Hepatocyte (in vitro differentiated cells): ENCODE measurements around the gene CES5A. TPM values are rescaled to one million over a fixed set of nuclear protein-coding genes. Genes with fewer than 3 reads are reported as not detected.
"Not testable (repeated sequence)": the region's sequence is repeated elsewhere in the genome, so short reads cannot be mapped to it uniquely, and the experiment has no call there.

Experiments used
- DNase-seq: peaks from one replicate; pipeline ENCODE4 v3.0.0-alpha.2; 2016; ENCODE audit warnings: low spot score
- H2AFZ ChIP-seq: fragments of 200-600 bp; sonication (generic); 2 replicates; pipeline ENCODE4 v1.6.0; 2016; ENCODE audit warnings: antibody characterized with exemption, mild to moderate bottlenecking
- H3K27ac ChIP-seq: fragments of 200-600 bp; sonication (generic); 2 replicates; pipeline ENCODE4 v1.5.1; 2016; ENCODE audit warnings: mild to moderate bottlenecking
- H3K27me3 ChIP-seq: fragments of 200-600 bp; sonication (generic); 2 replicates; pipeline ENCODE4 v1.6.1; 2016
- H3K36me3 ChIP-seq: fragments of 200-600 bp; sonication (generic); replicated peaks from 2 replicates; pipeline ENCODE4 v1.5.1; 2016; ENCODE audit warnings: low read depth; ENCODE audit not compliant: insufficient read depth
- H3K4me1 ChIP-seq: fragments of 200-600 bp; sonication (generic); 2 replicates; pipeline ENCODE4 v1.5.1; 2016; ENCODE audit warnings: mild to moderate bottlenecking, moderate library complexity; ENCODE audit not compliant: insufficient read depth
- H3K4me2 ChIP-seq: fragments of 200-600 bp; sonication (generic); 2 replicates; pipeline ENCODE4 v1.6.0; 2016
- H3K4me3 ChIP-seq: fragments of 200-600 bp; sonication (generic); 2 replicates; pipeline ENCODE4 v1.5.1; 2016; ENCODE audit warnings: mild to moderate bottlenecking
- H3K79me2 ChIP-seq: fragments of 200-600 bp; sonication (generic); 2 replicates; pipeline ENCODE4 v1.6.0; 2017; ENCODE audit warnings: mild to moderate bottlenecking
- H3K9me2 ChIP-seq: fragments of 200-600 bp; sonication (generic); replicated peaks from 2 replicates; pipeline ENCODE4 v1.6.0; 2017; ENCODE audit warnings: mild to moderate bottlenecking; ENCODE audit not compliant: insufficient read depth
- H3K9me3 ChIP-seq: fragments of 200-600 bp; sonication (generic); 2 replicates; pipeline ENCODE4 v1.5.1; 2016; ENCODE audit warnings: low read depth, mild to moderate bottlenecking
- H4K20me1 ChIP-seq: fragments of 200-600 bp; sonication (generic); 2 replicates; pipeline ENCODE4 v1.6.0; 2016; ENCODE audit warnings: mild to moderate bottlenecking; ENCODE audit not compliant: insufficient read depth, poor library complexity, severe bottlenecking
- EZH2 ChIP-seq: fragments of 200-600 bp; sonication (generic); IDR thresholded peaks from 2 replicates; pipeline ENCODE4 v1.6.1; 2016; ENCODE audit warnings: antibody characterized with exemption, mild to moderate bottlenecking, borderline replicate concordance
- EZH2phosphoT487 ChIP-seq: fragments of 200-600 bp; sonication (generic); IDR thresholded peaks from one replicate; pipeline ENCODE4 v1.6.1; 2018; ENCODE audit warnings: antibody characterized with exemption, mild to moderate bottlenecking, low read depth, moderate library complexity; ENCODE audit not compliant: unreplicated experiment, severe bottlenecking
- WGBS: methylation state at CpG from one replicate; pipeline ENCODE4 v1.1.6; 2016; ENCODE audit warnings: low lambda C conversion rate; ENCODE audit errors: missing lambda C conversion rate; 5-methylcytosine and 5-hydroxymethylcytosine counted together
- polyA plus RNA-seq: library from polyadenylated mRNA; unstranded; fragments of >200 nt; fragmentation: Nextera tagmentation; extraction: Ambion mirVana; gene quantifications from 2 replicates; pipeline ENCODE4 v1.2.1, GENCODE V29; 2016
- total RNA-seq: library from RNA; depleted of rRNA; stranded (reverse); fragments of >200 nt; gene quantifications from 2 replicates; pipeline ENCODE4 v1.2.3, GENCODE V29; 2014
- TF ChIP-seq, protein P1 (sequence below): fragments of 200-600 bp; sonication (generic); IDR thresholded peaks from 2 replicates; pipeline ENCODE4 v1.5.1; 2016; ENCODE audit warnings: antibody characterized with exemption, mild to moderate bottlenecking; ENCODE audit not compliant: poor library complexity

The CES5A gene
- total and polyA plus RNA-seq, 2 experiments from 2014 or later, result not detected

- DNase-seq, result no peak
- no peak overlapping the region for H3K4me2 ChIP-seq
- H3K9me2 ChIP-seq, result no peaks in the 10 kb centered on the region
- no peaks in the 10 kb centered on the region for H3K27me3 ChIP-seq
- no peaks in the 10 kb centered on the region for H3K36me3 ChIP-seq
- no peak overlapping the region for H3K27ac ChIP-seq
- no peaks in the 10 kb centered on the region for H3K4me1 ChIP-seq
- no peak for TF ChIP-seq EZH2phosphoT487
- TF ChIP-seq EZH2, result no peak
- TF ChIP-seq, protein P1, sequence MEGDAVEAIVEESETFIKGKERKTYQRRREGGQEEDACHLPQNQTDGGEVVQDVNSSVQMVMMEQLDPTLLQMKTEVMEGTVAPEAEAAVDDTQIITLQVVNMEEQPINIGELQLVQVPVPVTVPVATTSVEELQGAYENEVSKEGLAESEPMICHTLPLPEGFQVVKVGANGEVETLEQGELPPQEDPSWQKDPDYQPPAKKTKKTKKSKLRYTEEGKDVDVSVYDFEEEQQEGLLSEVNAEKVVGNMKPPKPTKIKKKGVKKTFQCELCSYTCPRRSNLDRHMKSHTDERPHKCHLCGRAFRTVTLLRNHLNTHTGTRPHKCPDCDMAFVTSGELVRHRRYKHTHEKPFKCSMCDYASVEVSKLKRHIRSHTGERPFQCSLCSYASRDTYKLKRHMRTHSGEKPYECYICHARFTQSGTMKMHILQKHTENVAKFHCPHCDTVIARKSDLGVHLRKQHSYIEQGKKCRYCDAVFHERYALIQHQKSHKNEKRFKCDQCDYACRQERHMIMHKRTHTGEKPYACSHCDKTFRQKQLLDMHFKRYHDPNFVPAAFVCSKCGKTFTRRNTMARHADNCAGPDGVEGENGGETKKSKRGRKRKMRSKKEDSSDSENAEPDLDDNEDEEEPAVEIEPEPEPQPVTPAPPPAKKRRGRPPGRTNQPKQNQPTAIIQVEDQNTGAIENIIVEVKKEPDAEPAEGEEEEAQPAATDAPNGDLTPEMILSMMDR, result no peak
- H4K20me1 ChIP-seq, result no peaks in the 10 kb centered on the region
- WGBS, result 67% methylated on average over 4 of the region's 4 CpGs
- no peak overlapping the region for H3K4me3 ChIP-seq
- H3K79me2 ChIP-seq, result no peaks in the 10 kb centered on the region
- no peak overlapping the region for H2AFZ ChIP-seq
- H3K9me3 ChIP-seq, result no peaks in the 10 kb centered on the region
Observed at GRCh38 chr16:55815320-55815719, 59.9 kb downstream of the CES5A start.

- not testable (repeated sequence) for H4K20me1 ChIP-seq, H3K4me2 ChIP-seq, H3K9me3 ChIP-seq, H3K27me3 ChIP-seq, H3K36me3 ChIP-seq, H3K4me1 ChIP-seq, H3K9me2 ChIP-seq, H3K79me2 ChIP-seq, H3K4me3 ChIP-seq, H2AFZ ChIP-seq, DNase-seq, H3K27ac ChIP-seq
- WGBS, result 35% methylated on average over 2 of the region's 2 CpGs
Observed at GRCh38 chr16:55814174-55814573, 61.0 kb downstream of the CES5A start.

GRCh38 chr16:55813730-55814129 is 61.4 kb downstream of the CES5A start:
- not testable (repeated sequence) for H4K20me1 ChIP-seq, H3K27ac ChIP-seq, H3K27me3 ChIP-seq, H3K9me2 ChIP-seq, H3K79me2 ChIP-seq, H3K4me1 ChIP-seq, H3K4me2 ChIP-seq, H3K9me3 ChIP-seq, DNase-seq, H3K4me3 ChIP-seq, H2AFZ ChIP-seq, H3K36me3 ChIP-seq
- WGBS, result 82% methylated on average over 7 of the region's 9 CpGs

GRCh38 chr16:55812951-55813350 is 62.2 kb downstream of the CES5A start:
- WGBS, result 50% methylated on average over 2 of the region's 2 CpGs
- TF ChIP-seq, protein P1, result no peak
- no peak for TF ChIP-seq EZH2
- no peak for TF ChIP-seq EZH2phosphoT487

DNA sequence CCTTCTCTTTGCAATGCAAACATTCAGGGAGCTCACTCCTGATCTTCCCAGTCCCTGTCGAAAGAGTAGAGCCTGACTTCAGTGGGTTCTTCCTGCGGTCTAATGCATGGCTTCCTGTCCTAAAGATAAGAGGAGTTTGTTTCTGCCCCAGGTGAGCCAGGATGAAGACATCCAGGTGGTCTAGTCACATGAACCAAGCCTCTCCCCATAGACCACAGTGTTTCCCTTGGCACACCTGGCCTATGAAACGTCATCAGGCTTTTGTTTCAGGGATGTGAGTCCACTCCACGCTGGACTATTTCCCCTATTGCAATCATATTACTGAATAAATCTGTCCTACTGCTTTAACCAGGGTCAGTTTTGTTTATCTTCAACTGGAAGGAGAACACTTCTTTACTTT is 63.4 kb downstream of the CES5A start:
- Histone ChIP-seq H3K36me3 (no peaks in the 10 kb centered on the region), H3K27ac (no peak overlapping the region), H3K9me2 (no peaks in the 10 kb centered on the region), H3K9me3 (no peaks in the 10 kb centered on the region), H3K79me2 (no peaks in the 10 kb centered on the region), H4K20me1 (no peaks in the 10 kb centered on the region), H3K4me3 (no peak overlapping the region), H3K4me1 (no peaks in the 10 kb centered on the region), H2AFZ (no peak overlapping the region), H3K27me3 (no peaks in the 10 kb centered on the region), H3K4me2 (no peak overlapping the region)
- TF ChIP-seq, protein P1, result no peak
- TF ChIP-seq EZH2, result no peak
- 72% methylated on average over 4 of the region's 4 CpGs for WGBS
- no peak for DNase-seq

More at GRCh38 chr16:55812951-55813350, 62.2 kb downstream of the CES5A start:
- Histone ChIP-seq H3K9me2 (no peaks in the 10 kb centered on the region), H3K79me2 (no peaks in the 10 kb centered on the region), H3K27ac (no peak overlapping the region), H3K4me1 (no peaks in the 10 kb centered on the region), H3K36me3 (no peaks in the 10 kb centered on the region), H4K20me1 (no peaks in the 10 kb centered on the region), H3K4me3 (no peak overlapping the region), H2AFZ (no peak overlapping the region), H3K9me3 (no peaks in the 10 kb centered on the region), H3K4me2 (no peak overlapping the region), H3K27me3 (no peaks in the 10 kb centered on the region)
- DNase-seq, result no peak
